ENCODE data around the gene TMIE. TPM values are rescaled to one million over a fixed set of nuclear protein-coding genes. Genes with fewer than 3 reads are reported as not detected.

Gene TMIE
- total and polyA plus RNA-seq, 5 experiments from 2014 or later: 0.29 to 2.2 (median 1.4) TPM

- Mint-ChIP-seq H3K27me3 (no peaks in the 10 kb centered on the region), H3K9me3 (no peaks in the 10 kb centered on the region), H3K27ac (no peak overlapping the region), H3K36me3 (peaks cover 0 to 4% (median 0%) of the 10 kb centered on the region in 3 donors), H3K4me1 (peaks cover 0 to 4% (median 0%) of the 10 kb centered on the region in 4 donors), H3K4me3 (no peak overlapping the region)
- DNase-seq (no peak), ATAC-seq (no peak)
- POLR2A ChIA-PET: no interaction called here
Measured at GRCh38 chr3:46709157-46709654, 8.0 kb downstream of the TMIE start.

- no peak overlapping the region for H3K27ac Mint-ChIP-seq
- H3K9me3 Mint-ChIP-seq: no peaks in the 10 kb centered on the region
- no peak overlapping the region for H3K4me3 Mint-ChIP-seq
- DNase-seq: no peak
- POLR2A ChIA-PET: no interaction called here
- no peaks in the 10 kb centered on the region for H3K27me3 Mint-ChIP-seq
- peaks cover 0 to 4% (median 0%) of the 10 kb centered on the region in 3 donors for H3K36me3 Mint-ChIP-seq
- peaks cover 0 to 4% (median 0%) of the 10 kb centered on the region in 4 donors for H3K4me1 Mint-ChIP-seq
- ATAC-seq: no peak
Measured at GRCh38 chr3:46709721-46710120, 8.5 kb downstream of the TMIE start.

GRCh38 chr3:46710229-46710628, 9.0 kb downstream of the TMIE start:
- H3K27me3 Mint-ChIP-seq: no peaks in the 10 kb centered on the region
- ATAC-seq (no peak), DNase-seq (no peak)
- H3K9me3 Mint-ChIP-seq: no peaks in the 10 kb centered on the region
- POLR2A ChIA-PET: no interaction called here
- no peak overlapping the region for H3K4me3 Mint-ChIP-seq
- peaks cover 0 to 4% (median 0%) of the 10 kb centered on the region in 3 donors for H3K36me3 Mint-ChIP-seq
- H3K4me1 Mint-ChIP-seq: peaks cover 0 to 4% (median 0%) of the 10 kb centered on the region in 4 donors
- H3K27ac Mint-ChIP-seq: peak overlapping the region in 1 of 10 donors; percentile 55

- Mint-ChIP-seq H3K27me3 (no peaks in the 10 kb centered on the region), H3K4me3 (no peak overlapping the region), H3K9me3 (no peaks in the 10 kb centered on the region), H3K4me1 (peaks cover 0 to 4% (median 0%) of the 10 kb centered on the region in 4 donors), H3K36me3 (peaks cover 0 to 4% (median 0%) of the 10 kb centered on the region in 3 donors), H3K27ac (peak overlapping the region in 4 of 10 donors; percentile 46 to 73 (median 62))
- POLR2A ChIA-PET: no interaction called here
- ATAC-seq (no peak), DNase-seq (no peak)
Measured at GRCh38 chr3:46710671-46711295, 9.6 kb downstream of the TMIE start.

GRCh38 chr3:46711305-46711704, 10.1 kb downstream of the TMIE start:
- peaks cover 0 to 4% (median 0%) of the 10 kb centered on the region in 3 donors for H3K36me3 Mint-ChIP-seq
- peaks cover 0 to 4% (median 0%) of the 10 kb centered on the region in 4 donors for H3K4me1 Mint-ChIP-seq
- no peaks in the 10 kb centered on the region for H3K9me3 Mint-ChIP-seq
- ATAC-seq (no peak), DNase-seq (no peak)
- peak overlapping the region in 3 of 10 donors; percentile 46 to 73 (median 68) for H3K27ac Mint-ChIP-seq
- POLR2A ChIA-PET: no interaction called here
- H3K4me3 Mint-ChIP-seq: no peak overlapping the region
- no peaks in the 10 kb centered on the region for H3K27me3 Mint-ChIP-seq

GRCh38 chr3:46711760-46712159, 10.6 kb downstream of the TMIE start:
- peak overlapping the region in 1 of 10 donors; percentile 73 for H3K27ac Mint-ChIP-seq

GRCh38 chr3:46712191-46713049, 11.2 kb downstream of the TMIE start:
- Mint-ChIP-seq H3K27me3 (no peaks in the 10 kb centered on the region), H3K4me1 (peaks cover 0 to 4% (median 0%) of the 10 kb centered on the region in 4 donors), H3K36me3 (peaks cover 0 to 4% (median 0%) of the 10 kb centered on the region in 3 donors), H3K27ac (peak overlapping the region in 1 of 10 donors; percentile 73), H3K4me3 (no peak overlapping the region), H3K9me3 (no peaks in the 10 kb centered on the region)
- POLR2A ChIA-PET: no interaction called here
- DNase-seq: no peak
- ATAC-seq: no peak

More at GRCh38 chr3:46711760-46712159, 10.6 kb downstream of the TMIE start:
- Mint-ChIP-seq H3K36me3 (peaks cover 0 to 4% (median 0%) of the 10 kb centered on the region in 3 donors), H3K4me3 (no peak overlapping the region), H3K9me3 (no peaks in the 10 kb centered on the region), H3K4me1 (peaks cover 0 to 4% (median 0%) of the 10 kb centered on the region in 4 donors), H3K27me3 (no peaks in the 10 kb centered on the region)
- ATAC-seq: no peak
- DNase-seq: no peak
- POLR2A ChIA-PET: no interaction called here

GRCh38 chr3:46713050-46713897, 12.1 kb downstream of the TMIE start:
- Mint-ChIP-seq H3K4me3 (no peak overlapping the region), H3K27ac (peak overlapping the region in 3 of 10 donors; percentile 27 to 73 (median 34)), H3K27me3 (peaks cover 2 to 7% (median 4%) of the 10 kb centered on the region in 5 donors), H3K9me3 (no peaks in the 10 kb centered on the region), H3K36me3 (peaks cover 0 to 4% (median 0%) of the 10 kb centered on the region in 3 donors), H3K4me1 (peaks cover 0 to 7% (median 0%) of the 10 kb centered on the region in 4 donors)
- ATAC-seq: no peak
- POLR2A ChIA-PET: no interaction called here
- no peak for DNase-seq

GRCh38 chr3:46713898-46714552, 12.8 kb downstream of the TMIE start:
- peaks cover 5 to 15% (median 10%) of the 10 kb centered on the region in 5 donors for H3K27me3 Mint-ChIP-seq
- POLR2A ChIA-PET: no interaction called here
- H3K9me3 Mint-ChIP-seq: no peaks in the 10 kb centered on the region
- no peak for DNase-seq
- no peak overlapping the region for H3K27ac Mint-ChIP-seq
- peaks cover 0 to 4% (median 0%) of the 10 kb centered on the region in 3 donors for H3K36me3 Mint-ChIP-seq
- peaks cover 0 to 7% (median 0%) of the 10 kb centered on the region in 4 donors for H3K4me1 Mint-ChIP-seq
- no peak for ATAC-seq
- no peak overlapping the region for H3K4me3 Mint-ChIP-seq

GRCh38 chr3:46714728-46715506, 13.7 kb downstream of the TMIE start:
- Mint-ChIP-seq H3K4me3 (no peak overlapping the region), H3K27ac (peak overlapping the region in 1 of 10 donors; percentile 33), H3K4me1 (peaks cover 0 to 7% (median 0%) of the 10 kb centered on the region in 4 donors), H3K27me3 (peaks cover 10 to 24% (median 15%) of the 10 kb centered on the region in 5 donors), H3K36me3 (no peaks in the 10 kb centered on the region), H3K9me3 (no peaks in the 10 kb centered on the region)
- ATAC-seq: no peak
- POLR2A ChIA-PET: no interaction called here
- no peak for DNase-seq

GRCh38 chr3:46715507-46716175, 14.4 kb downstream of the TMIE start:
- DNase-seq: no peak
- Mint-ChIP-seq H3K27ac (no peak overlapping the region), H3K27me3 (peaks cover 11 to 30% (median 15%) of the 10 kb centered on the region in 5 donors), H3K4me3 (no peak overlapping the region), H3K36me3 (no peaks in the 10 kb centered on the region), H3K9me3 (no peaks in the 10 kb centered on the region), H3K4me1 (peaks cover 0 to 7% (median 0%) of the 10 kb centered on the region in 4 donors)
- POLR2A ChIA-PET: no interaction called here
- no peak for ATAC-seq
